Measurements from ENCODE around the gene FAM193A.

GRCh38 chr4:2768124-2768523 lies 231.7 kb downstream of the FAM193A start:
- TF ChIP-seq CTCF (IDR thresholded peaks at IDR 0.05) (no peak), POLR2A (IDR thresholded peaks at IDR 0.05) (no peak)

Data from adrenal gland (tissue), 5 donors.